Measurements from ENCODE around the gene PMAIP1.

Gene PMAIP1

DNA sequence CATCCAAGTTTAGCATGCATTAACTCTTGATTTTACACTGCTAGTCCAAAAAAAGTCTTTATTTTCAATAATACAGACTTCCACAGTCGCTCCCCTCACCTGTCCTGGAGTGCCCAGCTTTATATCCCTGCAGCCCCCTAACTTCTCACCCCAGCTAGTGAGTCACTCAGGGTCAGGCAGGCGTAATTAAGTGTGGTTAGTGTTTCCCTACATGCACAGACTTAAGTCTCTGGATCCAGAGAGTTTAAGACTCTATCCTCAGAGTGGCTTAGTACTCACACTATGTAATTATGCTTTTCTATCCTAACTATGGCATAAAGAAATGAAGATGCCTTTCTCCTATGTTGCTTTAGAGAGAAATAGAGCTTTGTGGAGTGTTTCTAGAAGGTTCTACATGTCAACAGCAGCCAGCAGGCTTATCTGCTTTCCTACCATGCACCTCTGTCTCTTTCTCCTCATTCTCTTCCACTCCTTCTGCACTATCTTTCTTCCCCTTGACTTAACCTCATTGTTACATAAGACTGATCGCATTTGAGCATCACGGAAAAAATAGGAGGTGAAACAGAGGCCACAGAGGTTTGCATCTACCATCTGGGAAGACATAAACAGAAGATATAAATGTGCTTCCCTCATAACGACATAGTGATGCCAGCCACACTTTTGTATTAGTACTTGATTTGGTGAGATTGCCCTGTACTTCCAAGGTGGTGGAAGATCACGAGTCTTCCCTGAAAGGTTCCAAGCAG, 34.4 kb upstream of the PMAIP1 start:
- H3K4me3 ChIP-seq (ENCODE audit: low read depth, low read length) = no peak overlapping the region
- TF ChIP-seq, protein P1, sequence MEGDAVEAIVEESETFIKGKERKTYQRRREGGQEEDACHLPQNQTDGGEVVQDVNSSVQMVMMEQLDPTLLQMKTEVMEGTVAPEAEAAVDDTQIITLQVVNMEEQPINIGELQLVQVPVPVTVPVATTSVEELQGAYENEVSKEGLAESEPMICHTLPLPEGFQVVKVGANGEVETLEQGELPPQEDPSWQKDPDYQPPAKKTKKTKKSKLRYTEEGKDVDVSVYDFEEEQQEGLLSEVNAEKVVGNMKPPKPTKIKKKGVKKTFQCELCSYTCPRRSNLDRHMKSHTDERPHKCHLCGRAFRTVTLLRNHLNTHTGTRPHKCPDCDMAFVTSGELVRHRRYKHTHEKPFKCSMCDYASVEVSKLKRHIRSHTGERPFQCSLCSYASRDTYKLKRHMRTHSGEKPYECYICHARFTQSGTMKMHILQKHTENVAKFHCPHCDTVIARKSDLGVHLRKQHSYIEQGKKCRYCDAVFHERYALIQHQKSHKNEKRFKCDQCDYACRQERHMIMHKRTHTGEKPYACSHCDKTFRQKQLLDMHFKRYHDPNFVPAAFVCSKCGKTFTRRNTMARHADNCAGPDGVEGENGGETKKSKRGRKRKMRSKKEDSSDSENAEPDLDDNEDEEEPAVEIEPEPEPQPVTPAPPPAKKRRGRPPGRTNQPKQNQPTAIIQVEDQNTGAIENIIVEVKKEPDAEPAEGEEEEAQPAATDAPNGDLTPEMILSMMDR (IDR thresholded peaks at IDR 0.05; ENCODE audit: borderline replicate concordance, insufficient read depth, low read depth, low read length) = no peak

DNA sequence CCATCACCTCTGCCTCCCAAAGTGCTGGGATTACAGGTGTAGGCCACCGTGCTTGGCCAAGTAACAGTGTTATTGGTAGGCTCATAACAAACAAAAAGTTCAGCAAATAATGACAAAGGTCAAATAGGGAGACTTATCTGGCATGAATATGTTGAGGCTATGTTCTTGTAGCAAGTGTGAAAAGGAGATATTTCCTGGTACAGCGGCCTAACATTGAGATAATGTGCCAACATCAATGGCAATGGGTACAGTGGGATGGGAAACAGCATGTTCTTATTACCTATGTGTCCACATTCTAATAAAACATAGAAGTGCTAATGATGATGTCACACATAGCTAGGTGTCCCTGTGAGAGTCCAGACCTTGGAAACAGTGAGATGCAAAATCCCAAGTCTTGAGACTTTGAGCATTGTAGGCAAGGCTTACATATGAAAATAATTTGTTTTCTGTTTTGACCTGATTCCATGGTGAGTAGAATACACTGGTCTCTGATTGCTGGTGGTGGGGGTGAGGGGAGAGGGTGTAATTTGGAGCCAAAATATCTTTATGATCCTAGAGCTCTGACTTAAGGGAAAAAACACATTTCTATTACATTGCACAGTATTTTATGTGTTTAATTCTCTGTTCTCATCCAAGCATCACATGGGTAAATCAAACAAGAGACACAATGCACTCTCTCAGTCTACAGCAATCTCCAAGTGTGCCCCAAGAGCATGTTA, 33.1 kb upstream of the PMAIP1 start:
- TF ChIP-seq, protein P1 (IDR thresholded peaks at IDR 0.05; ENCODE audit: borderline replicate concordance, insufficient read depth, low read depth, low read length) = no peak
- no peak overlapping the region for H3K4me3 ChIP-seq (ENCODE audit: low read depth, low read length)

DNA sequence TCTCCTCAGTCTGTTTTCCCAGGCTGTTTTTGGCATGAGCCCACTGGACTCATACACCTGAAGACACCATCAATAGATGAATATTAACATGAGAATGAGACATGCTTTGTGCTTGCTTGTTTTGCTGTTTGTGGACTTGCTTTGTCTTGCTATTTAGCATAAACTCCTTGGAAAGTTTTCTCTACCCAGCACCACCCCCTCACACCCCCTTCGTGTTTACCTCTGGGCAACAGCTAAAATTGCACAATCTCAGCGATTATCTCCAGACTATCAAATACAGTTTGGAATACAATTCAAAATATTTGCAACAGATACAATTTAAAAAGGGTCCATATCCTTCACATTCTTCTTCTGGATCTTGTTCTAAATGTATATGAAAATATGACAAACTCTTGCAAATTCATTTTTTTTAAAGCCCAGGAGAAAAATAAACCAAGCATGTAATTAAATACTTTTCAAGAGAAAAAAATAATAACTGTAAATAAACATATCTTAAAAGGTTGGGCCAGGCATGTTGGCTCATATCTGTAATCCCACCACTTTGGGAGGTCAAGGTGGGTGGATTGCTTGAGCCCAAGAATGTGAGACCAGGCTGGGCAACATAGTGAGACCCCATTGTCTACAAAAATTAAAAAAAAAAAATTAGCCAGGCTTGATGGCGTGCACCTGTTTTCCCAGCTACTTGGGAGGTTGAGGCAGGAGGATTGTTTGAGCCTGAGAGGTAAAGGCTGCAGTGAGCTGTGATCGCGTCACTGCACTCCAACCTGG, 32.3 kb upstream of the PMAIP1 start:
- H3K4me3 ChIP-seq (ENCODE audit: low read depth, low read length) = no peak overlapping the region
- TF ChIP-seq, protein P1 (IDR thresholded peaks at IDR 0.05; ENCODE audit: borderline replicate concordance, insufficient read depth, low read depth, low read length) = no peak

DNA sequence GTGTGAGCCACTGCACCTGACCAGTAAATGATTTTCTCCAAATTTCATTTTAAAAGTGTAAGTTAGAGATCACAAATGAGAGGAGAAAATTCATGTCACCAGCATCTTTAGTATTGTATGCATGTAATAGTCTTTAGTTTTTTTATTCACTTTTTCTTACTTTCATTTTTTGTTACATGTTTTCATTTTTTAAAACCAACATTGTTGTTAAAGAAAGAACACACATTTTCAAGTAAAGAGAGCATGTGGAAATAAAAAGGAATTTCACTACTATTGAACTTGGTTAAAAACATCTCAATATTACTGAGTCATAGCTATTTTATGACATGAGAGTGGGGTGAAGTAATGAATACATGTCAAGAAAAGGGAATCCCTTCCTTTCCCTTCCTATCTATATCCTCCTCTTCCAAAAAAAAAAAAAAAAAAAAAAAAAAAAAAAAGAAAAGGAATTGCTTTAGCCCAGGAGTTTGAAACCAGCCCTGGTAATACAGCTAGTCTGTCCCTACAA, 29.1 kb upstream of the PMAIP1 start:
- H3K4me3 ChIP-seq (ENCODE audit: low read depth, low read length) = no peak overlapping the region
- TF ChIP-seq, protein P1 (IDR thresholded peaks at IDR 0.05; ENCODE audit: borderline replicate concordance, insufficient read depth, low read depth, low read length) = no peak

DNA sequence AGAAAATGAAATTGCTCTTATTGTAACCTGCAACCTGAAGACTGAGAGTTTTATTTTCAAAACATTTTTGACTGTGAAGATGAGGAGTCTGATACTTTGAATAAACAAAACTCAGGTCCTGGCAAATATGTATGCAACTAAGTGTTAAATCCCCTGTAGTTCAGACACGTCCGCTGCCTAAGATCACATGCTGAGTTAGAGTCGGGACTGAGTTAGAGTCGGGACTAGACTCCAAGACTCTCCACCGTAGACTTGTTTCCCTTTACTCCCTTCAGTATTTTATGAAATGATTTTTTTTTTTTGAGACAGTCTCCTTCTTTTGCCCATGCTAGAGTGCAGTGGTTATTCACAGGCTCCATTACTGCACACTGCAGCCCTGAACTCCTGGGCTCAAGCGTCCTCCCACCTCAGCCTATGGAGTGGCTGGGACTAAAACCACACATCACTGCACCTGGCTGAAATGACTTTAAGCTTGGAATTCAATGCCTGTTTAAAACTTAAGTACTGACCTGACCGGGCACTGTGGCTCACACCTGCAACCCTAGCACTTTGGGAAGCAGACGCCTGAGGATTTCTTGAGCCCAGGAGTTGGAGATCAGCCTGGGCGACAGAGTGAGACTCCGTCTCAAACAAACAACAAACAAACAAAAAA, 28.0 kb upstream of the PMAIP1 start:
- no peak overlapping the region for H3K4me3 ChIP-seq (ENCODE audit: low read depth, low read length)
- TF ChIP-seq, protein P1 (IDR thresholded peaks at IDR 0.05; ENCODE audit: borderline replicate concordance, insufficient read depth, low read depth, low read length) = no peak

DNA sequence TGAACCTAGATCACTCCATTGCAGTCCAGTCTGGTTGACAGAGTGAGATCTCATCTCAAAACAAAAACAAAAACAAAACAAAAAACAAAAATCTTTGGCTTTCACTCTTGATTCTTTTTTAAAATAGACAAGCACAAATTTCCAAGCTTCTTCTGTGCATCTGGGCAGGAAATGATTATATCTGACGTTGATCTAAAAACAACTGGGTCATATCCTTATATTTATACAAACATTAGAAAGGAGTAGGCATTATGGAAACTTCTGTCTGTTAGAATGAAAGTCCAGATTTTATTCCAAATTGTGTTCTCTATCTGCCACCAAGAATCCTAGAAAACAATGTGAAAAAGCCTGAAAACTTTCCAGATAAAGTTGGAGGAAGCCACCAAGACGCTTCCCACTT, 26.2 kb upstream of the PMAIP1 start:
- H3K4me3 ChIP-seq (ENCODE audit: low read depth, low read length) = no peak overlapping the region
- TF ChIP-seq, protein P1 (IDR thresholded peaks at IDR 0.05; ENCODE audit: borderline replicate concordance, insufficient read depth, low read depth, low read length) = no peak
